ENCODE results near the gene FGD4.

Gene FGD4

GRCh38 chr12:32407795-32408194 lies 8.4 kb downstream of the FGD4 start:
- DNase-seq (ENCODE audit: low read depth, low spot score) = no peak

GRCh38 chr12:32413412-32413811 lies 14.1 kb downstream of the FGD4 start:
- DNase-seq (ENCODE audit: low read depth, low spot score) = no peak

GRCh38 chr12:32418221-32418620 lies 18.9 kb downstream of the FGD4 start:
- DNase-seq (ENCODE audit: low read depth, low spot score) = no peak

- DNase-seq (ENCODE audit: low read depth, low spot score) = no peak
Observed at GRCh38 chr12:32418903-32419519, 19.7 kb downstream of the FGD4 start.

GRCh38 chr12:32419520-32419960 lies 20.2 kb downstream of the FGD4 start:
- DNase-seq (ENCODE audit: low read depth, low spot score) = no peak

- DNase-seq (ENCODE audit: low read depth, low spot score) = no peak
Observed at GRCh38 chr12:32420356-32420755, 21.0 kb downstream of the FGD4 start.

GRCh38 chr12:32423559-32423958 lies 24.2 kb downstream of the FGD4 start:
- DNase-seq (ENCODE audit: low read depth, low spot score) = no peak

- DNase-seq (ENCODE audit: low read depth, low spot score) = no peak
Observed at GRCh38 chr12:32431025-32431424, 31.7 kb downstream of the FGD4 start.

- DNase-seq (ENCODE audit: low read depth, low spot score) = no peak
Observed at GRCh38 chr12:32435921-32436705, 36.8 kb downstream of the FGD4 start.

- DNase-seq (ENCODE audit: low read depth, low spot score) = no peak
Observed at GRCh38 chr12:32437095-32437515, 37.7 kb downstream of the FGD4 start.

GRCh38 chr12:32440120-32440865 lies 40.9 kb downstream of the FGD4 start:
- no peak for DNase-seq (ENCODE audit: low read depth, low spot score)

- no peak for DNase-seq (ENCODE audit: low read depth, low spot score)
Observed at GRCh38 chr12:32443491-32443890, 44.1 kb downstream of the FGD4 start.

GRCh38 chr12:32444895-32445294 lies 45.5 kb downstream of the FGD4 start:
- no peak for DNase-seq (ENCODE audit: low read depth, low spot score)

GRCh38 chr12:32445356-32445755 lies 46.0 kb downstream of the FGD4 start:
- no peak for DNase-seq (ENCODE audit: low read depth, low spot score)

GRCh38 chr12:32446316-32447119 lies 47.2 kb downstream of the FGD4 start:
- no peak for DNase-seq (ENCODE audit: low read depth, low spot score)

- DNase-seq (ENCODE audit: low read depth, low spot score) = no peak
Observed at GRCh38 chr12:32448586-32448985, 49.2 kb downstream of the FGD4 start.

GRCh38 chr12:32450363-32450762 lies 51.0 kb downstream of the FGD4 start:
- no peak for DNase-seq (ENCODE audit: low read depth, low spot score)

- DNase-seq (ENCODE audit: low read depth, low spot score) = no peak
Observed at GRCh38 chr12:32450768-32451167, 51.4 kb downstream of the FGD4 start.

- no peak for DNase-seq (ENCODE audit: low read depth, low spot score)
Observed at GRCh38 chr12:32451816-32452215, 52.5 kb downstream of the FGD4 start.

GRCh38 chr12:32454075-32454474 lies 54.7 kb downstream of the FGD4 start:
- DNase-seq (ENCODE audit: low read depth, low spot score) = no peak

- DNase-seq (ENCODE audit: low read depth, low spot score) = no peak
Observed at GRCh38 chr12:32454866-32455265, 55.5 kb downstream of the FGD4 start.

GRCh38 chr12:32455607-32456071 lies 56.3 kb downstream of the FGD4 start:
- DNase-seq (ENCODE audit: low read depth, low spot score) = no peak
